Spleen (tissue), 7 donors: ENCODE results near the gene AMBRA1.

Source experiments
- POLR2A ChIP-seq, 3 donors: fragments of 450-650 bp; IDR thresholded peaks; one replicate each; pipeline ENCODE4 v1.5.1; 2017; ENCODE audit warnings: antibody characterized with exemption in 3 of 3, mild to moderate bottlenecking in 1 of 3
- POLR2AphosphoS5 ChIP-seq, 3 donors: sonication (generic); formaldehyde crosslinking; IDR thresholded peaks; one replicate each; pipeline ENCODE4 v1.5.1; 2017; ENCODE audit warnings: antibody characterized with exemption in 3 of 3
- TF ChIP-seq, protein P1 (sequence below), 11 experiments: fragments of 200-600 bp in 7 of 11; fragments of 450-650 bp in 4 of 11; sonication (generic) in 4 of 11; IDR thresholded peaks in 8 of 11; conservative IDR thresholded peaks in 3 of 11; 1 replicate in 7 of 11; 2 replicates in 4 of 11; pipeline versions ENCODE4 v1.4.0 to v1.8.0; 2016 to 2021; ENCODE audit warnings: antibody characterized with exemption in 11 of 11, inconsistent platforms in 4 of 11, mild to moderate bottlenecking in 1 of 11
- donor health status: DM: no; HTN: no; CAD: no; lungs with moderate emphysema.
- donor health status: DM: no; HTN: no; CAD: no.
- donor health status: DM: no; HTN: no; CAD: no.

DNA sequence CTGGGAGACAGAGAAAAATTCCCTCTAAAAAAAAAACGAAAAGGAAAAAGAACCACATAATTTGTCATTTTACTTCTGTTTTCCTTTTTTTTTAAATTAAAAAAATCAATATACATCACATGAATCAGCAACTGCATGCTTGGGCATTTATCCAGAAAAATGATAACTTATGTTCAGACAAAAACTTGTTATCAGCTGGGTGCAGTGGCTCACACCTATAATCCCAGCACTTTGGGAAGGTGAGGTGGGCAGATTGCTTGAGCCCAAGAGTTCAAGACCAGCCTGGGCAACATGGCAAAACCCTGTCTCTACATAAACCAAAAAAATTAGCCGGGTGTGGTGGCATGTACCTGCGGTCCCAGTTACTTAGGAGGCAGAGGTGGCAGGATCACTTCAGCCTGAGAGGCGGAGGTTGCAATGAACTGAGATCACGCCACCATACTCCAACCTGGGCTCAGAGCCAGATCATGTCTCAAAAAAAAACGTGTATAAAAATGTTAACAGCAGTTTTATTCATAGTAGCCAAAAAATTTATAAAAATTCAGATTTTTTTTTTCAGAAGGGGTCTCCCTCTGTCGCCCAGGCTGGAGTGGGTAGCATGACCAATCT, 28.5 kb downstream of the AMBRA1 start:
- TF ChIP-seq, protein P1, sequence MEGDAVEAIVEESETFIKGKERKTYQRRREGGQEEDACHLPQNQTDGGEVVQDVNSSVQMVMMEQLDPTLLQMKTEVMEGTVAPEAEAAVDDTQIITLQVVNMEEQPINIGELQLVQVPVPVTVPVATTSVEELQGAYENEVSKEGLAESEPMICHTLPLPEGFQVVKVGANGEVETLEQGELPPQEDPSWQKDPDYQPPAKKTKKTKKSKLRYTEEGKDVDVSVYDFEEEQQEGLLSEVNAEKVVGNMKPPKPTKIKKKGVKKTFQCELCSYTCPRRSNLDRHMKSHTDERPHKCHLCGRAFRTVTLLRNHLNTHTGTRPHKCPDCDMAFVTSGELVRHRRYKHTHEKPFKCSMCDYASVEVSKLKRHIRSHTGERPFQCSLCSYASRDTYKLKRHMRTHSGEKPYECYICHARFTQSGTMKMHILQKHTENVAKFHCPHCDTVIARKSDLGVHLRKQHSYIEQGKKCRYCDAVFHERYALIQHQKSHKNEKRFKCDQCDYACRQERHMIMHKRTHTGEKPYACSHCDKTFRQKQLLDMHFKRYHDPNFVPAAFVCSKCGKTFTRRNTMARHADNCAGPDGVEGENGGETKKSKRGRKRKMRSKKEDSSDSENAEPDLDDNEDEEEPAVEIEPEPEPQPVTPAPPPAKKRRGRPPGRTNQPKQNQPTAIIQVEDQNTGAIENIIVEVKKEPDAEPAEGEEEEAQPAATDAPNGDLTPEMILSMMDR (IDR thresholded peaks at IDR 0.05 in 8 of 11, conservative IDR thresholded peaks at IDR 0.05 in 3 of 11): no peak
- TF ChIP-seq POLR2AphosphoS5 (IDR thresholded peaks at IDR 0.05) (no peak), POLR2A (IDR thresholded peaks at IDR 0.05) (no peak)
